Neutrophil (primary cell): ENCODE measurements around the gene MEFV.
"Not testable (repeated sequence)": the region's sequence is repeated elsewhere in the genome, so short reads cannot be mapped to it uniquely, and the experiment has no call there.

Experiments used
- H3K27ac ChIP-seq: fragments of 200-600 bp; sonication (generic); 2 replicates; pipeline ENCODE4 v1.5.1; 2016; ENCODE audit warnings: mild to moderate bottlenecking, moderate library complexity
- H3K27me3 ChIP-seq: fragments of 200-600 bp; sonication (generic); 2 replicates; pipeline ENCODE4 v1.6.0; 2016; ENCODE audit warnings: mild to moderate bottlenecking
- H3K36me3 ChIP-seq: fragments of 200-600 bp; sonication (generic); 2 replicates; pipeline ENCODE4 v1.5.1; 2017
- H3K4me1 ChIP-seq, 2 experiments: fragments of 200-600 bp in 1 of 2; sonication (generic) in 1 of 2; 1 replicate in 1 of 2; 2 replicates in 1 of 2; pipeline versions ENCODE4 v1.5.1 to v1.6.1; 2013 to 2016; ENCODE audit warnings: low read depth in 1 of 2, low read length in 1 of 2, mild to moderate bottlenecking in 1 of 2, moderate library complexity in 1 of 2; ENCODE audit not compliant: control insufficient read depth in 1 of 2, insufficient read depth in 1 of 2
- H3K4me3 ChIP-seq, 2 experiments: fragments of 200-600 bp in 1 of 2; sonication (generic) in 1 of 2; 1 replicate in 1 of 2; 2 replicates in 1 of 2; pipeline ENCODE4 v1.5.1; 2013 to 2016; ENCODE audit warnings: low read depth in 1 of 2, low read length in 1 of 2, mild to moderate bottlenecking in 1 of 2, moderate library complexity in 1 of 2
- H3K9me3 ChIP-seq: fragments of 200-600 bp; sonication (generic); 2 replicates; pipeline ENCODE4 v1.5.1; 2016
- TF ChIP-seq, protein P1 (sequence below): fragments of 200-600 bp; sonication (generic); IDR thresholded peaks from 2 replicates; pipeline ENCODE4 v1.5.1; 2016; ENCODE audit warnings: antibody characterized with exemption

The MEFV gene

DNA sequence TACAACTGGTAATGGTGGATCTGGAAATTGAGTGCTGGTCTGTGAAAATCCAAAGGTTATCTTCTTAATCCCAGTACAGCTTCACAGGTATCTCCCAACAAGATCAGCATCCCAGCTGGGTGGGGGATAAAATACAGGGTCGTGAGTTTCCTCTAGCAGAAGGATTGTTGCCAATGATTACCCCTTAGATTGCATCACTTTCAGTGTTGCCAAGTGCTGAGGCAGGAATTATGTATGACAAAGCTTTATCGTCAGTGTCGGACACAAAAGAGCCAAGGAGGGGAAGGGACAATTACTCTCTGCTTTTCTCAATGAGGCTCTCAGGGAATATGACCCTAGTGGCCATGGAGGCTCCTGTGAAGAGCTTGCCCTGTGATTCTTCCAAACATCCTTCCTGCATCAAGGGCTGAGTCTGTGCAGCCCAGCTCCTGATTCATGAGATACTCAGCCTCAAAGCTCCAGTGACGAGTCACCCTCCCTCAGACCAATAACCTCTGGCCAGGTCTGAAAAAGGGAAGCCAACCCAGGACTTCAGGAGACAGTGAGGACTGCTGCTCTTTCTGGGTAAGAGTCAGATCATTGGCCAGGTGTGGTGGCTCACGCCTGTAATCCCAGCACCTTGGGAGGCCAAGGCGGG lies 53.4 kb downstream of the MEFV start:
- TF ChIP-seq, protein P1, sequence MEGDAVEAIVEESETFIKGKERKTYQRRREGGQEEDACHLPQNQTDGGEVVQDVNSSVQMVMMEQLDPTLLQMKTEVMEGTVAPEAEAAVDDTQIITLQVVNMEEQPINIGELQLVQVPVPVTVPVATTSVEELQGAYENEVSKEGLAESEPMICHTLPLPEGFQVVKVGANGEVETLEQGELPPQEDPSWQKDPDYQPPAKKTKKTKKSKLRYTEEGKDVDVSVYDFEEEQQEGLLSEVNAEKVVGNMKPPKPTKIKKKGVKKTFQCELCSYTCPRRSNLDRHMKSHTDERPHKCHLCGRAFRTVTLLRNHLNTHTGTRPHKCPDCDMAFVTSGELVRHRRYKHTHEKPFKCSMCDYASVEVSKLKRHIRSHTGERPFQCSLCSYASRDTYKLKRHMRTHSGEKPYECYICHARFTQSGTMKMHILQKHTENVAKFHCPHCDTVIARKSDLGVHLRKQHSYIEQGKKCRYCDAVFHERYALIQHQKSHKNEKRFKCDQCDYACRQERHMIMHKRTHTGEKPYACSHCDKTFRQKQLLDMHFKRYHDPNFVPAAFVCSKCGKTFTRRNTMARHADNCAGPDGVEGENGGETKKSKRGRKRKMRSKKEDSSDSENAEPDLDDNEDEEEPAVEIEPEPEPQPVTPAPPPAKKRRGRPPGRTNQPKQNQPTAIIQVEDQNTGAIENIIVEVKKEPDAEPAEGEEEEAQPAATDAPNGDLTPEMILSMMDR: no peak
- H3K36me3 ChIP-seq: no peaks in the 10 kb centered on the region
- no peak overlapping the region for H3K4me3 ChIP-seq
- peaks cover 8% of the 10 kb centered on the region for H3K9me3 ChIP-seq
- H3K27ac ChIP-seq: no peak overlapping the region
- H3K4me1 ChIP-seq: no peaks in the 10 kb centered on the region
- H3K27me3 ChIP-seq: peaks cover 76% of the 10 kb centered on the region

DNA sequence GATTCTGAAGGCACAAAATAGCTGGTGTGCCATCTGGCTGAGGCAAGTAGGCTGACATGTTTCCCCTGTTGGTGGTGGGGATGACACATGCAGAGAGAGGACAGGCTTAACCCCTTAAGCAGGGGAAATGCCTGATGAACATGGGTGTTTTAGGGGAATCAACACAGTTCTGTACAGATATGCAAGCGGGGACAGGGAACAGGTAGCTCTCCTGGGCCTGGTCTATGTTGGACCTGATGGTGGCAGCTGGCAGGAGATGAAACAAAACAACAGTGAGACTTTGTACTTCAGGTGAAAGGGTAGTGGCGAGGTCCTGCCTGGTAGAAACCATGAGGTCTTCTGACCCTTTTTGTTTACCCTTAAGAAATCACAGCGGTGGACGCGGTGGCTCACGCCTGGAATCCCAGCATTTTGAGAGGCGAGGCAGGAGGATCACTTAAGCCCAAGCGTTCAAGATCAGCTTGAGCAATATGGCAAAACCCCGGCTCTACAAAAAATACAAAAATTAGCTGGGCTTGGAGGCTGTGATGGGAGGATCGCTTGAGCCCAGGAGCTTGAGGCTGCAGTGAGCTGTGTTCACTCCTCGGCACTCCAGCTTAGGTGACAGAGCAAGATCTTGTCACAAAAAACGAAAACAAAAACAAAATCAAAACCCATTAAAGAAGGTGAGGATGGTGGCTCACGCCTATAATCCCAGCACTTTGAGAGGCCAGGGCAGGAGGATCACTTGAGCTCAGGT lies 57.9 kb downstream of the MEFV start:
- H3K4me1 ChIP-seq: no peaks in the 10 kb centered on the region
- no peaks in the 10 kb centered on the region for H3K36me3 ChIP-seq
- H3K27me3 ChIP-seq: peaks cover 95% of the 10 kb centered on the region
- TF ChIP-seq, protein P1: no peak
- H3K27ac ChIP-seq: no peak overlapping the region
- H3K4me3 ChIP-seq: no peak overlapping the region
- peaks cover 2% of the 10 kb centered on the region for H3K9me3 ChIP-seq

DNA sequence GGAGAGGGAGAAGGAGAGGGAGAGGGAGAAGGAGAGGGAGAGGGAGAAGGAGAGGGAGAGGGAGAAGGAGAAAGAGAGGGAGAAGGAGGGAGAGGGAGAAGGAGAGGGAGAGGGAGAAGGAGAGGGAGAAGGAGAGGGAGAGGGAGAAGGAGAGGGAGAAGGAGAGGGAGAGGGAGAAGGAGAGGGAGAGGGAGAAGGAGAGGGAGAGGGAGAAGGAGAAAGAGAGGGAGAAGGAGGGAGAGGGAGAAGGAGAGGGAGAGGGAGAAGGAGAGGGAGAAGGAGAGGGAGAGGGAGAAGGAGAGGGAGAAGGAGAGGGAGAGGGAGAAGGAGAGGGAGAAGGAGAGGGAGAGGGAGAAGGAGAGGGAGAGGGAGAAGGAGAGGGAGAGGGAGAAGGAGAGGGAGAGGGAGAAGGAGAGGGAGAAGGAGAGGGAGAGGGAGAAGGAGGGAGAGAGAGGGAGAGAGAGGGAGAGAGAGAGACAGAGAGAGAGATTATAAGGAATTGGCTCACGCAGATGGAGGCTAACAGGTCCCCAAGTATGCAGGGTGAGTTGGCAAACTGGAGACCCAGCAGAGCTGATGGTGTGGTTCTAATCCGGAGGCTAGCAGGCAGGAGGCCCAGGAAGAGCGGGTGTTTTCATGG lies 58.6 kb downstream of the MEFV start:
- not testable (repeated sequence) for H3K27ac ChIP-seq, H3K4me3 ChIP-seq, H3K9me3 ChIP-seq, H3K36me3 ChIP-seq, H3K4me1 ChIP-seq
- H3K27me3 ChIP-seq: peaks cover 95% of the 10 kb centered on the region

DNA sequence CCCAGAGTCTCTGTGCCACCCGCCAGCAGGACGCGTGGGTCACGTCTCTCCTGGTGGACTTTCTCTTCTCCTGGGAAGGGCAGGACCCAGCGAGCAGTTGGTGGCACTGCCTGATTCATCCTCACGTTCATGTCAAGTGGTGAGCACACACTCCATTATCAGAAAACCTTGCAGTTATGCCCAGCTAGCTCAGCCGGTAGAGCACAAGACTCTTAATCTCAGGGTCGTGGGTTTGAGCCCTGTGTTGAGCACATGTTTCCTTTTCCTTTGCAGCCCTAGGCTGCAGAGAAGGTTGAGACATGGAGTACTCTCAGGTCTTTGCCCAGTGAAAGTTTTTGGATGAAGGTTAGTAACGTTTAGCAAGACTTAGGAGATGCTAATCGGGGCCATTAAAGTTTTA lies 60.5 kb downstream of the MEFV start:
- H3K27me3 ChIP-seq: peaks cover 96% of the 10 kb centered on the region
- H3K4me3 ChIP-seq: no peak overlapping the region

DNA sequence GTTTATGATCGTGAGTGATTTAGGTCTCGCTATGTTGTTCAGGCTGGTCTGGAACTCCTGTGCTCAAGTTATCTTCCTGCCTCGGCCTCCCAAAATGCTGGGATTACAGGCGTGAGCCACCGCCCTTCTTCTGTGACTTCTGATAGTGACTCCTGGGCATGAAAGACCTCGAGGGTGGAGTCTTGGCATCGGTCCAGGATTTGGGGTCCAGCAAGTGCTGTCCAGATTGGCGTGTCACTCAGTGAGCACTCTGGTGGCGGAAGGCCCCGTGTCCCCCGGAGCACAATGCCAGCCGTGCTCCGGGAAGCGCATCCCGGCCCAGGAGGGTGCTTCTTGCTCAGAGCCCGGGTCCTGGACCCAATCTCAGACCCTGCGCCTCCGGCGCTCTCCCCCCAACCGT lies 61.6 kb downstream of the MEFV start:
- H3K27me3 ChIP-seq: peaks cover 96% of the 10 kb centered on the region
- H3K4me1 ChIP-seq: no peaks in the 10 kb centered on the region

More for the DNA sequence above, 60.5 kb downstream of the MEFV start:
- Histone ChIP-seq H3K27ac (no peak overlapping the region), H3K9me3 (peaks cover 10% of the 10 kb centered on the region), H3K4me1 (no peaks in the 10 kb centered on the region), H3K36me3 (no peaks in the 10 kb centered on the region)
- TF ChIP-seq, protein P1: no peak

More for the DNA sequence above, 61.6 kb downstream of the MEFV start:
- peaks cover 10% of the 10 kb centered on the region for H3K9me3 ChIP-seq
- TF ChIP-seq, protein P1: no peak
- H3K4me3 ChIP-seq: no peak overlapping the region
- H3K27ac ChIP-seq: no peak overlapping the region
- H3K36me3 ChIP-seq: no peaks in the 10 kb centered on the region
